ENCODE measurements around the gene SLC15A1.

Gene SLC15A1

DNA sequence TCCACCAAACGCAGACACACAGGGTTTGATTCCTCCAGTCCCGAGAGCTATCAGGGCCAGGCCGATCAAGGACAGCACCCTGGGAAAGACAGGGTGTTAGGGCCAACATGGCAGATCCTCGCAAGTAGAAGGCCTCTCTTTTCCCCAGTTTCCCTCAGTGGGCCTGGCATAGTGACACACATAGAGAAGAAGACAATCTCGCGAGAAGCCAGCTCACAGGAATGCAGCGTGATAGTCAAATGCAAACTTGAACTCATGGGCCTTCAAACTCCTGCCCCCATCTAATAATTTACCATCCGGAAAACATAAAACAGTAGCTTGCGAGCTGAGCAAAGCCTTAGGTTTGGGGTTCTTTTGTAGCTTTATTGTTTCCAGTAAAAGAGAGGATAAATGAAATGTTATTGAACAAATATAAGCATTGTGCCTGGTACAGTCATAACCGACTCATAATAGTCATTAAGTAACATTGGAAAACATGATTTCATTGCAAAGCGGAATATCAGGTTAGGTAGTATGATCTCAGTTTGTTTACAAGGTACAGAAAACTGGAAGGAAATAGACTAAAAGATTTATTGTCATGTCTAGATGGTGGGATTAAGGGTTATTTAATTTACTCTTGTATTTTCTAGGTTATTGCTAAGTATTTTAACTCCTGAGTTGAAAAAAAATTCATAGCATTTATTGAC is 30.5 kb downstream of the SLC15A1 start:
- Histone ChIP-seq H3K9me3 (ENCODE audit: insufficient read depth, low read length) (no peaks in the 10 kb centered on the region), H3F3A (ENCODE audit: insufficient read depth) (no peaks in the 10 kb centered on the region), H3K36me3 (ENCODE audit: low read length) (no peaks in the 10 kb centered on the region), H3K79me2 (ENCODE audit: insufficient read depth, low read length) (no peaks in the 10 kb centered on the region), H3K4me2 (ENCODE audit: low read depth, low read length, poor library complexity, severe bottlenecking) (no peak overlapping the region), H3K9me2 (replicated peaks; ENCODE audit: insufficient read depth, low read length) (no peaks in the 10 kb centered on the region), H3K27ac (ENCODE audit: low read depth, low read length) (no peak overlapping the region), H3K4me3 (ENCODE audit: insufficient read depth, low read length, poor library complexity, severe bottlenecking) (no peak overlapping the region), H3K27me3 (ENCODE audit: low read length) (no peaks in the 10 kb centered on the region), H4K20me1 (ENCODE audit: low read depth, low read length) (no peaks in the 10 kb centered on the region), H3K9ac (ENCODE audit: low read length) (no peak overlapping the region), H2AFZ (ENCODE audit: low read depth, low read length, severe bottlenecking) (no peak overlapping the region)
- TF ChIP-seq, protein P1, sequence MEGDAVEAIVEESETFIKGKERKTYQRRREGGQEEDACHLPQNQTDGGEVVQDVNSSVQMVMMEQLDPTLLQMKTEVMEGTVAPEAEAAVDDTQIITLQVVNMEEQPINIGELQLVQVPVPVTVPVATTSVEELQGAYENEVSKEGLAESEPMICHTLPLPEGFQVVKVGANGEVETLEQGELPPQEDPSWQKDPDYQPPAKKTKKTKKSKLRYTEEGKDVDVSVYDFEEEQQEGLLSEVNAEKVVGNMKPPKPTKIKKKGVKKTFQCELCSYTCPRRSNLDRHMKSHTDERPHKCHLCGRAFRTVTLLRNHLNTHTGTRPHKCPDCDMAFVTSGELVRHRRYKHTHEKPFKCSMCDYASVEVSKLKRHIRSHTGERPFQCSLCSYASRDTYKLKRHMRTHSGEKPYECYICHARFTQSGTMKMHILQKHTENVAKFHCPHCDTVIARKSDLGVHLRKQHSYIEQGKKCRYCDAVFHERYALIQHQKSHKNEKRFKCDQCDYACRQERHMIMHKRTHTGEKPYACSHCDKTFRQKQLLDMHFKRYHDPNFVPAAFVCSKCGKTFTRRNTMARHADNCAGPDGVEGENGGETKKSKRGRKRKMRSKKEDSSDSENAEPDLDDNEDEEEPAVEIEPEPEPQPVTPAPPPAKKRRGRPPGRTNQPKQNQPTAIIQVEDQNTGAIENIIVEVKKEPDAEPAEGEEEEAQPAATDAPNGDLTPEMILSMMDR (IDR thresholded peaks at IDR 0.05; ENCODE audit: insufficient read depth, low read length, poor library complexity, severe bottlenecking): no peak
- TF ChIP-seq EZH2phosphoT487 (conservative IDR thresholded peaks at IDR 0.05; ENCODE audit: low read length): no peak

DNA sequence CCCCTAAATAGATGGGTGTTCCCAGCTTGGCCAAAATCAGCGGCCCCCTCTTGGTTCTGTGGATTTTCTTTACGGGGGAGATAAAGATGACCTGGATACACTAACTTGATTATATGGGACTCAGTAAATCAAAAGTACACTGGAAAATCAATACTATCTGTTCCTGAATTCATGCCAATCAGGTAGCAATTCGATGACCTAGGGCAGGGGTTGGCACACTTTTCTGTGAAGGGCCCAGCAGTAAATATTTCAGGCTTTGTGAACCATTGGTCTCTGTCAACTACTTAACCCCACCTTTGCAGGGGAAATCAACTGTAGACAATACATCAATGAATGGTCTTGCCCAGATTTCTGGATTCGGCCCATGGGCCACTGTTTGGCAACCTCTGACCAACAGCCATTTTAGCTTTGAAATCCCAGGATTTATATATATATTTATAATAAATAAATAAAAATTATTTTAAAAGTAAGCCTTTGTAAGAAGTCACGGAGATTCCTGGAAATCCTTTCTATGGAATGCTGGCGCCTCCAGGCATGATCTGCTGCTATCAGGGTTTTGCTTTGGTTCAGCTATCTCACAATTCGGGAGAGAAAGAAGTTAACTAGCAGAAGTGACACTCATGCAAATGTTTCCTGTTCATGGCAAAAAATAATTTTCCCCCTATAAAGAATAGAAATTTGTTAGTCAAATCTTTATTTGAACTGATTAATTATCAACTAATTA is 32.8 kb downstream of the SLC15A1 start:
- Histone ChIP-seq H3K36me3 (ENCODE audit: low read length) (no peaks in the 10 kb centered on the region), H3K79me2 (ENCODE audit: insufficient read depth, low read length) (no peaks in the 10 kb centered on the region), H3K9me2 (replicated peaks; ENCODE audit: insufficient read depth, low read length) (no peaks in the 10 kb centered on the region), H3F3A (ENCODE audit: insufficient read depth) (no peaks in the 10 kb centered on the region), H3K9ac (ENCODE audit: low read length) (no peak overlapping the region), H3K4me2 (ENCODE audit: low read depth, low read length, poor library complexity, severe bottlenecking) (no peak overlapping the region), H3K4me3 (ENCODE audit: insufficient read depth, low read length, poor library complexity, severe bottlenecking) (no peak overlapping the region), H3K27me3 (ENCODE audit: low read length) (no peaks in the 10 kb centered on the region), H3K9me3 (ENCODE audit: insufficient read depth, low read length) (no peaks in the 10 kb centered on the region), H4K20me1 (ENCODE audit: low read depth, low read length) (no peaks in the 10 kb centered on the region), H2AFZ (ENCODE audit: low read depth, low read length, severe bottlenecking) (no peak overlapping the region), H3K27ac (ENCODE audit: low read depth, low read length) (no peak overlapping the region)
- no peak for TF ChIP-seq EZH2phosphoT487 (conservative IDR thresholded peaks at IDR 0.05; ENCODE audit: low read length)
- TF ChIP-seq, protein P1 (IDR thresholded peaks at IDR 0.05; ENCODE audit: insufficient read depth, low read length, poor library complexity, severe bottlenecking): no peak

DNA sequence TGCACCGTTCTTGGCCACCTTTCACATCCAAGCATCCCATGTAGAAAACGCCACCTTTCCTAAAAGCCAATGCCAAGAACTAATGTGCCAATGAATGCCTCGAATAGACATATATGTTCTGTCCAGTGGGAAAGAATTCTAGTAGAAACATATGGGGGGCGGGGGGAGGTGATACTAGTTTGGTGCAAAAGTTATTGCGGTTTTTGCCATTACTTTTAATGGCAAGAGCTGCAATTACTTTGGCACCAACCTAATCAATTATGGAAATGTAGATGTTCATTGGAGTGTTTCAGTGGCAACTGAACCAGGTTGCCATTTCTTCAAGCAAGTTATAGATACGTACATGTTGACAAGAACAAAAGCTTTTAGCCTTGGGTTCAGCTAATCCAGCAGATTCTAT is 34.6 kb downstream of the SLC15A1 start:
- H3K9me3 ChIP-seq (ENCODE audit: insufficient read depth, low read length): no peaks in the 10 kb centered on the region
- no peaks in the 10 kb centered on the region for H3K27me3 ChIP-seq (ENCODE audit: low read length)
- H3K4me2 ChIP-seq (ENCODE audit: low read depth, low read length, poor library complexity, severe bottlenecking): no peak overlapping the region
- no peaks in the 10 kb centered on the region for H3F3A ChIP-seq (ENCODE audit: insufficient read depth)
- H3K36me3 ChIP-seq (ENCODE audit: low read length): no peaks in the 10 kb centered on the region
- H3K4me3 ChIP-seq (ENCODE audit: insufficient read depth, low read length, poor library complexity, severe bottlenecking): no peak overlapping the region
- H3K9ac ChIP-seq (ENCODE audit: low read length): no peak overlapping the region
- H4K20me1 ChIP-seq (ENCODE audit: low read depth, low read length): no peaks in the 10 kb centered on the region
- H3K9me2 ChIP-seq (replicated peaks; ENCODE audit: insufficient read depth, low read length): no peaks in the 10 kb centered on the region
- H3K79me2 ChIP-seq (ENCODE audit: insufficient read depth, low read length): no peaks in the 10 kb centered on the region
- H2AFZ ChIP-seq (ENCODE audit: low read depth, low read length, severe bottlenecking): no peak overlapping the region
- TF ChIP-seq, protein P1 (IDR thresholded peaks at IDR 0.05; ENCODE audit: insufficient read depth, low read length, poor library complexity, severe bottlenecking): no peak
- TF ChIP-seq EZH2phosphoT487 (conservative IDR thresholded peaks at IDR 0.05; ENCODE audit: low read length): no peak
- no peak overlapping the region for H3K27ac ChIP-seq (ENCODE audit: low read depth, low read length)
